ENCODE results near the gene TGFBRAP1.

Gene TGFBRAP1

DNA sequence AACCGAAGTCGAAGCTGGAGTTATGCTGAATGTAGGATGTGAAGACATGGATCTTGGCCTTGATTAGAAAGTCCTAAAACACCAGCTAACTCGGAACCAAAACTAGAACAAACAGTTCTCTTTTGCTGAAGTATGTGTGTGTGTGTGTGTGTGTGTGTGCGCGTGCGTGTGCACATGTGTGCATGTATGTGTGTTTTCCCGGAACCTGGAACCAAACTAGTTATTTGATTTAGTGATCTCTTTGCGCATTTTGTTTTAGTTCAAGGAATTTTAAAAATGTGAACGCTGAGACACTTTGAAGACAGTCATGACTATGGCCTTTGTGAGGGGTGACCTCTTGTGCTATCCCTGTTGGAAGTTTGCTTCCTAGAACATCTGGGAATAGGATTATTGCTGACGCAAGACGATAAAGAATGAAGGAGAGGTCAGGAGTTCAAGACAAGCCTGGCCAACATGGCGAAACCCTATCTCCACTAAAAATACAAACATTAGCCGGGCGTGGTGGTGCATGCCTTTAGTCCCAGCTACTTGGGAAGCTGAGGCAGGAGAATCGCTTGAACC, 45.5 kb upstream of the TGFBRAP1 start:
- DNase-seq (ENCODE audit: low read depth) = no peak
- H3K4me3 ChIP-seq (ENCODE audit: low read length) = no peak overlapping the region
- TF ChIP-seq, protein P1, sequence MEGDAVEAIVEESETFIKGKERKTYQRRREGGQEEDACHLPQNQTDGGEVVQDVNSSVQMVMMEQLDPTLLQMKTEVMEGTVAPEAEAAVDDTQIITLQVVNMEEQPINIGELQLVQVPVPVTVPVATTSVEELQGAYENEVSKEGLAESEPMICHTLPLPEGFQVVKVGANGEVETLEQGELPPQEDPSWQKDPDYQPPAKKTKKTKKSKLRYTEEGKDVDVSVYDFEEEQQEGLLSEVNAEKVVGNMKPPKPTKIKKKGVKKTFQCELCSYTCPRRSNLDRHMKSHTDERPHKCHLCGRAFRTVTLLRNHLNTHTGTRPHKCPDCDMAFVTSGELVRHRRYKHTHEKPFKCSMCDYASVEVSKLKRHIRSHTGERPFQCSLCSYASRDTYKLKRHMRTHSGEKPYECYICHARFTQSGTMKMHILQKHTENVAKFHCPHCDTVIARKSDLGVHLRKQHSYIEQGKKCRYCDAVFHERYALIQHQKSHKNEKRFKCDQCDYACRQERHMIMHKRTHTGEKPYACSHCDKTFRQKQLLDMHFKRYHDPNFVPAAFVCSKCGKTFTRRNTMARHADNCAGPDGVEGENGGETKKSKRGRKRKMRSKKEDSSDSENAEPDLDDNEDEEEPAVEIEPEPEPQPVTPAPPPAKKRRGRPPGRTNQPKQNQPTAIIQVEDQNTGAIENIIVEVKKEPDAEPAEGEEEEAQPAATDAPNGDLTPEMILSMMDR (IDR thresholded peaks at IDR 0.05; ENCODE audit: insufficient read depth, low read depth, low read length, missing control alignments) = no peak

GRCh38 chr2:105373895-105374401, 44.4 kb upstream of the TGFBRAP1 start:
- peak; percentile 65 for DNase-seq (ENCODE audit: low read depth)
- TF ChIP-seq, protein P1 (IDR thresholded peaks at IDR 0.05; ENCODE audit: insufficient read depth, low read depth, low read length, missing control alignments) = no peak
- H3K4me3 ChIP-seq (ENCODE audit: low read length) = no peak overlapping the region

DNA sequence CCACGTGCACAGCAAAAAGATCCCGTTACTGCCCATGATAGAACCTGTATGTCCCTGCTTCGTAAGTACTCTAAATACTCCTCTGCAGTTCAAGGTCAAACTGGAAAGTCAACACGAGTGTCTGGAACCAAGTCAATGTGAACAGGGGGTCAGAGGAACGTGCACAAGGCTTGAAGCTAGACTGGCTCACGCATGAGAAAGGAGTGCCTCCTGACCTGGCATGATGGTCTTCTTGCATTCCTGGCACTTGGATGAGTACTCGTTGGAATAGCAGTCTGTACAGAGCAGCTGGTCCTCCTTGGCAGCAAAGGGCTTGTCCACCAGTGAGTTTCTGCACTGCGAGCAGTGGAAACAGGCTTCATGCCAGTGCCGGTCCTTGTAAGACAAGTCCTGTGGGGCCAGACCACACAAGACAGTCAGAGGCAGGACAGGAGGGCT, 43.8 kb upstream of the TGFBRAP1 start:
- TF ChIP-seq, protein P1 (IDR thresholded peaks at IDR 0.05; ENCODE audit: insufficient read depth, low read depth, low read length, missing control alignments) = no peak
- H3K4me3 ChIP-seq (ENCODE audit: low read length) = no peak overlapping the region
- no peak for DNase-seq (ENCODE audit: low read depth)

DNA sequence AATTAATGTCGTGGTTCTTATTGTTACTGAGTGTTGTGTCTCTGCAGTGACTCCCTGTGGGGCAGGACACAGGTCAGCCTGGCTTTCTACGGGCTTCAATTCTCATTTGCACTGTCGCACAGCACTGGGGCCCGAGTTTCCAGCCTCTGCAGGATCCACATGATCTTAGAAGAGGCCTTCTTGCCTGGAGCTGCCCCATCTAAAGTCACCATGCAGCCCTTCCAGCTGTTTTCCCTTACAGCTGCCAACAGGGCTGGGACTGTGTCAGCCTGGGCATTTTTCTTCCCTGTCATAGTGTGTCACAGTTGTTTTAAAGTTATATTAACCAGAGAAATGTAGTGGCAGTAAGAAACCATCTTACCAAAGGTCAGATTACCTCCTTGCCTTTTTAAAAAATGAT, 42.3 kb upstream of the TGFBRAP1 start:
- TF ChIP-seq, protein P1 (IDR thresholded peaks at IDR 0.05; ENCODE audit: insufficient read depth, low read depth, low read length, missing control alignments) = no peak
- H3K4me3 ChIP-seq (ENCODE audit: low read length) = no peak overlapping the region
- DNase-seq (ENCODE audit: low read depth) = no peak

DNA sequence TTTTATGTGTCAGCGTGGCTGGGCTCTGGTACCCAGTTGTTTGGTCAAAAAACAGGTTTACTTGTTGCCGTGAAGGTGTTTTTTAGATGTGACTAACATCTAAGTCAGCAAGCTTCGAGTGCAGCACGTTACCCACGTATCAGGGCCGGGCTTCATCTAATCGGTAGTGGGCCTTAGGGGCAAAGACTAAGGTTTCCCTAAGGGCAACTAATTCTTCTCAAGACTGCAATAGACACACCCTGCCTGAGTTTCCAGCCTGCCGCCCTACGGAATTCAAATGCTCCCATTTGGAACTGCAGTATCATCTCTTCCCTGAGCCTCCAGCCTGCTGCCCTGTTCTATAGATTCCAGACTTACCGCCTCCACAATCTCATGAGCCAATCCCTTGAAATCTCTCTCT, 41.6 kb upstream of the TGFBRAP1 start:
- H3K4me3 ChIP-seq (ENCODE audit: low read length) = no peak overlapping the region
- TF ChIP-seq, protein P1 (IDR thresholded peaks at IDR 0.05; ENCODE audit: insufficient read depth, low read depth, low read length, missing control alignments) = no peak
- DNase-seq (ENCODE audit: low read depth) = peak; percentile 85

GRCh38 chr2:105369777-105370690, 40.5 kb upstream of the TGFBRAP1 start:
- peak; percentile 90 for DNase-seq (ENCODE audit: low read depth)
- no peak overlapping the region for H3K4me3 ChIP-seq (ENCODE audit: low read length)
- TF ChIP-seq, protein P1 (IDR thresholded peaks at IDR 0.05; ENCODE audit: insufficient read depth, low read depth, low read length, missing control alignments) = peak; percentile 92

Measured in epithelial cell of esophagus (primary cell).